Epidermal melanocyte (primary cell): ENCODE measurements around the gene HERPUD2.
"Not testable (repeated sequence)": the region's sequence is repeated elsewhere in the genome, so short reads cannot be mapped to it uniquely, and the experiment has no call there.

ENCODE experiments used
- DNase-seq: peaks from one replicate; pipeline ENCODE4 v3.0.0; 2011; ENCODE audit warnings: low spot score; ENCODE audit not compliant: insufficient read length

Gene HERPUD2

GRCh38 chr7:35617041-35617440 lies 77.9 kb downstream of the HERPUD2 start:
- no peak for DNase-seq

GRCh38 chr7:35613150-35613549 lies 81.8 kb downstream of the HERPUD2 start:
- DNase-seq: no peak

GRCh38 chr7:35605760-35606159 lies 89.2 kb downstream of the HERPUD2 start:
- DNase-seq: no peak

GRCh38 chr7:35604595-35604994 lies 90.3 kb downstream of the HERPUD2 start:
- DNase-seq: no peak

- no peak for DNase-seq
These were observed 95.3 kb downstream of the HERPUD2 start for GRCh38 chr7:35599645-35600044.

GRCh38 chr7:35599061-35599460 lies 95.9 kb downstream of the HERPUD2 start:
- no peak for DNase-seq

GRCh38 chr7:35596061-35596460 lies 98.9 kb downstream of the HERPUD2 start:
- no peak for DNase-seq

- DNase-seq: no peak
These were observed 101.0 kb downstream of the HERPUD2 start for GRCh38 chr7:35593899-35594298.

GRCh38 chr7:35588647-35589046 lies 106.3 kb downstream of the HERPUD2 start:
- no peak for DNase-seq

GRCh38 chr7:35584990-35585389 lies 109.9 kb downstream of the HERPUD2 start:
- DNase-seq: no peak

GRCh38 chr7:35584533-35584932 lies 110.4 kb downstream of the HERPUD2 start:
- DNase-seq: not testable (repeated sequence)
